Endothelial cell of umbilical vein (primary cell): ENCODE measurements around the gene EML6. TPM values are rescaled to one million over a fixed set of nuclear protein-coding genes. Genes with fewer than 3 reads are reported as not detected.

ENCODE experiments used
- BruUV-seq: library from RNA; stranded (reverse); fragments of 400-500 nt; replicated peaks from 2 replicates; lab custom pipeline; 2021; lab: Mats Ljungman, UMichigan
- CTCF ChIA-PET: fragments of 300-600, 350-600 bp; sonication (Branson Sonifier 250); formaldehyde crosslinking; loops from one replicate; lab custom pipeline; 2021; ENCODE audit warnings: antibody characterized with exemption, inconsistent platforms; lab: Charles Lee
- POLR2A ChIA-PET: fragments of 300-600, 350-600 bp; sonication (Branson Sonifier 250); formaldehyde crosslinking; loops from one replicate; lab custom pipeline; 2021; ENCODE audit warnings: antibody characterized with exemption, inconsistent platforms; lab: Charles Lee
- DNase-seq: peaks from one replicate; pipeline ENCODE4 v3.0.0-alpha.2; 2011; ENCODE audit warnings: low read depth, low spot score
- FAIRE-seq: peaks from 2 replicates; lab custom pipeline; 2011; peaks lifted over from hg19 to GRCh38; lab: Jason Lieb, UNC
- H2AFZ ChIP-seq: 2 replicates; pipeline ENCODE4 v1.6.0; 2012; ENCODE audit warnings: low read depth, low read length, control low read depth, inconsistent platforms
- H3K27ac ChIP-seq: 2 replicates; pipeline ENCODE4 v1.5.1; 2011; ENCODE audit warnings: low read depth, mild to moderate bottlenecking, control low read depth, low read length, moderate library complexity; ENCODE audit not compliant: insufficient read depth
- H3K27me3 ChIP-seq, 2 experiments: 2 replicates each; pipeline versions ENCODE4 v1.6.0 to v1.6.1; 2011; ENCODE audit warnings: low read length in 2 of 2, mixed read lengths in 1 of 2; ENCODE audit not compliant: control insufficient read depth in 2 of 2, insufficient read depth in 2 of 2
- H3K36me3 ChIP-seq, 2 experiments: 2 replicates in 1 of 2; 3 replicates in 1 of 2; pipeline ENCODE4 v1.5.1; 2011; ENCODE audit warnings: low read length in 2 of 2, mild to moderate bottlenecking in 1 of 2, moderate library complexity in 1 of 2; ENCODE audit not compliant: control insufficient read depth in 2 of 2, insufficient read depth in 2 of 2; ENCODE audit errors: extremely low read depth in 1 of 2
- H3K4me1 ChIP-seq: 3 replicates; pipeline ENCODE4 v1.5.1; 2011; ENCODE audit warnings: mild to moderate bottlenecking, low read length; ENCODE audit not compliant: control insufficient read depth, insufficient read depth; ENCODE audit errors: extremely low read depth
- H3K4me2 ChIP-seq: 2 replicates; pipeline ENCODE4 v1.6.1; 2011; ENCODE audit warnings: low read length, control low read depth, mixed read lengths; ENCODE audit not compliant: insufficient read depth
- H3K4me3 ChIP-seq, 3 experiments: fragments of 200-600 bp in 1 of 3; sonication (generic), shearing (Covaris generic) in 1 of 3; replicated peaks in 1 of 3; 2 replicates each; pipeline ENCODE4 v1.5.1; 2011 to 2016; ENCODE audit warnings: control low read depth in 3 of 3, low read length in 3 of 3, mild to moderate bottlenecking in 2 of 3, inconsistent platforms in 1 of 3, low read depth in 1 of 3, moderate library complexity in 1 of 3; ENCODE audit not compliant: insufficient read depth in 1 of 3
- H3K79me2 ChIP-seq: 2 replicates; pipeline ENCODE4 v1.6.0; 2012; ENCODE audit warnings: low read length, inconsistent platforms; ENCODE audit not compliant: control insufficient read depth, insufficient read depth
- H3K9ac ChIP-seq: replicated peaks from 2 replicates; pipeline ENCODE3; 2011; ENCODE audit warnings: low read length, control low read depth; ENCODE audit not compliant: insufficient read depth; ENCODE audit errors: extremely low read depth
- H3K9me1 ChIP-seq: replicated peaks from 3 replicates; pipeline ENCODE4 v1.6.0; 2011; ENCODE audit warnings: mild to moderate bottlenecking, low read length; ENCODE audit not compliant: control insufficient read depth, insufficient read depth; ENCODE audit errors: extremely low read depth
- H3K9me3 ChIP-seq: replicated peaks from 2 replicates; pipeline ENCODE4 v1.5.1; 2012; ENCODE audit warnings: low read length, inconsistent platforms; ENCODE audit not compliant: control insufficient read depth, insufficient read depth
- H4K20me1 ChIP-seq: replicated peaks from 2 replicates; pipeline ENCODE3; 2011; ENCODE audit warnings: mild to moderate bottlenecking, low read length; ENCODE audit not compliant: control insufficient read depth, insufficient read depth; ENCODE audit errors: extremely low read depth
- CTCF ChIP-seq, 2 donors: IDR thresholded peaks; 1 replicate in 1 of 2; 2 replicates in 1 of 2; pipeline ENCODE4 v1.5.1; 2011; ENCODE audit warnings: low read length in 2 of 2, mild to moderate bottlenecking in 2 of 2, moderate library complexity in 2 of 2, control low read depth in 1 of 2, inconsistent platforms in 1 of 2, low read depth in 1 of 2; ENCODE audit not compliant: insufficient read depth in 1 of 2; ENCODE audit errors: extremely low read depth in 1 of 2
- FOS ChIP-seq: IDR thresholded peaks from 2 replicates; pipeline ENCODE4 v1.6.1; 2011; ENCODE audit warnings: mild to moderate bottlenecking, low read length, moderate library complexity, borderline replicate concordance; ENCODE audit not compliant: insufficient read depth
- GATA2 ChIP-seq: IDR thresholded peaks from 2 replicates; pipeline ENCODE4 v1.7.0; 2011; ENCODE audit warnings: low read depth, mild to moderate bottlenecking, moderate library complexity, mixed read lengths, low read length; ENCODE audit not compliant: insufficient read length, insufficient read depth
- dilution Hi-C: fragments of 300-500 bp; cut with MboI; formaldehyde crosslinking; loops from one replicate; pipeline ENCODE4 v1.15.0; 2019; ENCODE audit warnings: low sequenced_read_pairs; ENCODE audit not compliant: extremely low pct_ligation_motif_present
- intact Hi-C: fragments of 100-400 bp; cut with micrococcal nuclease; formaldehyde crosslinking; loops from one replicate; pipeline ENCODE4 v1.10.0; 2022
- polyA plus RNA-seq, 4 experiments: library from polyadenylated mRNA; depleted of rRNA in 3 of 4; stranded (reverse) in 3 of 4; unstranded in 1 of 4; fragments of >200 nt; gene quantifications; 2 replicates each; pipeline versions ENCODE4 v1.2.1 to v1.2.3, GENCODE V29; 2011 to 2012; ENCODE audit warnings: missing spikeins in 1 of 4
- total RNA-seq: library from RNA; stranded (reverse); gene quantifications from 2 replicates; pipeline ENCODE4 v1.2.3, GENCODE V29; 2021

The EML6 gene
- total and polyA plus RNA-seq, 2 donors (not counting 3 experiments of a cell fraction or from before 2014, with no cell fraction given) = 0.79 to 2.1 TPM

GRCh38 chr2:55014962-55015939 lies 291.8 kb downstream of the EML6 start:
- POLR2A ChIA-PET = no interaction called here
- no TSS peak for BruUV-seq
- peak; percentile 49 for TF ChIP-seq CTCF (IDR thresholded peaks at IDR 0.05; ENCODE audit: extremely low read depth in 1 of 2, insufficient read depth in 1 of 2, low read depth in 1 of 2, low read length in 2 of 2)
- no peak for TF ChIP-seq GATA2
- peak; percentile 30 for TF ChIP-seq FOS
- CTCF ChIA-PET = interaction anchor here (0.6 to 7.7 kb wide), 22 partner anchors 9 to 164 kb away, joined by 3 to 60 read pairs (median 3); partner anchors contain the start of gene RTN4
- Histone ChIP-seq H3K4me1 (peaks cover 63% of the 10 kb centered on the region), H3K9me1 (no peaks in the 10 kb centered on the region), H3K9ac (no peak overlapping the region), H3K4me2 (peak overlapping the region; percentile 25), H2AFZ (no peak overlapping the region), H3K27ac (no peak overlapping the region), H3K27me3 (no peaks in the 10 kb centered on the region), H4K20me1 (peaks cover 54% of the 10 kb centered on the region), H3K4me3 (no peak overlapping the region), H3K9me3 (no peaks in the 10 kb centered on the region), H3K79me2 (peaks cover 100% of the 10 kb centered on the region), H3K36me3 (peaks cover 0 to 4% of the 10 kb centered on the region in 2 experiments)
- dilution Hi-C loops = no loop called here
- DNase-seq (peak; percentile 72), FAIRE-seq (peak; percentile 28)
- intact Hi-C loops = loop anchor here (1.0 to 2.0 kb wide), 4 partner anchors 32 to 160 kb away; no protein-coding TSS in a partner anchor
